Nephron progenitor cell (in vitro differentiated cells): ENCODE measurements around the gene CPED1.
"Not testable (repeated sequence)": the region's sequence is repeated elsewhere in the genome, so short reads cannot be mapped to it uniquely, and the experiment has no call there.

Experiments
- DNase-seq: peaks from one replicate; pipeline ENCODE4 v3.0.0; 2021
- H3K27ac Mint-ChIP-seq: 2 replicates; pipeline ENCODE4 v1.8.0; 2021; ENCODE audit warnings: mild to moderate bottlenecking, moderate library complexity, mixed read lengths
- H3K27me3 Mint-ChIP-seq: 2 replicates; pipeline ENCODE4 v1.8.0; 2021; ENCODE audit warnings: mild to moderate bottlenecking, low read depth, mixed read lengths; ENCODE audit not compliant: poor library complexity
- H3K36me3 Mint-ChIP-seq: 2 replicates; pipeline ENCODE4 v1.8.0; 2021; ENCODE audit warnings: low read depth, mixed read lengths
- H3K4me1 Mint-ChIP-seq: 2 replicates; pipeline ENCODE4 v1.8.0; 2021; ENCODE audit warnings: mixed read lengths
- H3K4me3 Mint-ChIP-seq: 2 replicates; pipeline ENCODE4 v1.8.0; 2021; ENCODE audit warnings: mild to moderate bottlenecking, moderate library complexity, mixed read lengths
- H3K9me3 Mint-ChIP-seq: 2 replicates; pipeline ENCODE4 v1.8.0; 2021; ENCODE audit warnings: mild to moderate bottlenecking, moderate library complexity, mixed read lengths
- CTCF ChIP-seq: fragments of 200-600 bp; sonication (generic); IDR thresholded peaks from 2 replicates; pipeline ENCODE4 v1.5.0; 2021; ENCODE audit warnings: antibody characterized with exemption

The CPED1 gene

GRCh38 chr7:121000081-121000983 lies 11.8 kb downstream of the CPED1 start:
- Mint-ChIP-seq H3K27ac (no peak overlapping the region), H3K36me3 (no peaks in the 10 kb centered on the region), H3K9me3 (no peaks in the 10 kb centered on the region), H3K4me3 (no peak overlapping the region), H3K27me3 (peaks cover 16% of the 10 kb centered on the region), H3K4me1 (peaks cover 17% of the 10 kb centered on the region)
- TF ChIP-seq CTCF = no peak
- no peak for DNase-seq

GRCh38 chr7:121001234-121001906 lies 12.9 kb downstream of the CPED1 start:
- H3K4me1 Mint-ChIP-seq = peaks cover 21% of the 10 kb centered on the region
- no peaks in the 10 kb centered on the region for H3K9me3 Mint-ChIP-seq
- H3K27ac Mint-ChIP-seq = no peak overlapping the region
- H3K36me3 Mint-ChIP-seq = no peaks in the 10 kb centered on the region
- TF ChIP-seq CTCF = no peak
- no peak for DNase-seq
- peaks cover 12% of the 10 kb centered on the region for H3K27me3 Mint-ChIP-seq
- H3K4me3 Mint-ChIP-seq = no peak overlapping the region

DNA sequence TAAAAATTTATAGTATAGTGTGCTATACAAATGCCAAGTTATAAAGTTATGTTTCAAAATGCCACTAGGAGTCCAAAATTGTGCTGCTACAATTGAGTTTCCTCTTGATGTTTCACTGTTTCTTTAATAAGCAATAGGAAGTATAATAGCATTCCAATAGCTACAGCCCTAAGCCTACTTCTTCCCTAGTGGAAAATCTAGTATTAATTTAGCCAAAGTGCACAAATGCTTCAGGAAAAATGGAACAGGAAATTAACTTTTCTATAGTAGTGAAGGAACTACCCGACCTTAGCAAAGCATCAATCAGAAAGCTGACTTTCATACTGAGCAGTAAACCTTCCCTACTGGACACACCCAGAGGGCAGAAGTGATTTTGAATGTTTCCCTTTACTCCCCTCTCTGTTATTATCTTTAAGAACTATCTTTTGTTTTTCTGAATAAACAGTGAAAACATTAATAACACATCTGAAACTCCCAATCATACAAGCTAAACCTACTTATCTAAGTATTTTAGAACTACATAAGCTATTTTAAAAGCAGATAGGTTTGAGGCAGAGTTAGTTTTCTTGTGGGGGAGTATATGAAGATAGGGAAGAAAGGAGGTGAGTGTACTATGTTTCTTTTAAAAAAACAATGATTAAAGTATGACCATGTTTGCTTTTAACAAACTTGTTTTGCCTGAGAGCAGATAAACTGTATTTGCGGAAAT lies 13.7 kb downstream of the CPED1 start:
- peaks cover 29% of the 10 kb centered on the region for H3K4me1 Mint-ChIP-seq

DNA sequence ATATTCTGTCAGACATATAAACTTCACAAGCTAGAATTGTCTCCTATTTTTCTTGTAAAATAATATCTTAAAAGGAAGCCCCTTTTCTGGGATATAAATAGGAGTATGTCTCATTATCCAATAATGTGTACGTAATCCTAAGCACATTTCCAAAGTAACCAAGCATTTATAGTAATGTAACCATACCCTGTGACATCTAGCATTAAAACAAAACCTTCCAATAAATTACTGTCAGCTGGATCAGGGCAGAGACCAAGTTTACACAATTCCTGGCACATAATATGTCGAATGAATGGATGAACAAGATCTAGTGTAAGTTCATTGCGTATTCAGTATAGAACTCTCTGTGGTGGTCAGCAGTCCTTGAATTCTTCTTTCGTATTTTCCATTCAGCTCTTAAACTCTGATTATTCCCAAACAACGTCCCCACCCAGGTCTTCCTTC lies 14.3 kb downstream of the CPED1 start:
- H3K4me1 Mint-ChIP-seq = peaks cover 35% of the 10 kb centered on the region
- H3K27me3 Mint-ChIP-seq = peaks cover 8% of the 10 kb centered on the region
- DNase-seq = no peak
- H3K36me3 Mint-ChIP-seq = no peaks in the 10 kb centered on the region
- H3K9me3 Mint-ChIP-seq = no peaks in the 10 kb centered on the region
- no peak overlapping the region for H3K27ac Mint-ChIP-seq
- no peak for TF ChIP-seq CTCF
- H3K4me3 Mint-ChIP-seq = no peak overlapping the region

More for the DNA sequence above, 13.7 kb downstream of the CPED1 start:
- H3K27ac Mint-ChIP-seq = no peak overlapping the region
- no peaks in the 10 kb centered on the region for H3K36me3 Mint-ChIP-seq
- H3K4me3 Mint-ChIP-seq = no peak overlapping the region
- H3K27me3 Mint-ChIP-seq = peaks cover 8% of the 10 kb centered on the region
- no peak for TF ChIP-seq CTCF
- no peaks in the 10 kb centered on the region for H3K9me3 Mint-ChIP-seq
- no peak for DNase-seq

DNA sequence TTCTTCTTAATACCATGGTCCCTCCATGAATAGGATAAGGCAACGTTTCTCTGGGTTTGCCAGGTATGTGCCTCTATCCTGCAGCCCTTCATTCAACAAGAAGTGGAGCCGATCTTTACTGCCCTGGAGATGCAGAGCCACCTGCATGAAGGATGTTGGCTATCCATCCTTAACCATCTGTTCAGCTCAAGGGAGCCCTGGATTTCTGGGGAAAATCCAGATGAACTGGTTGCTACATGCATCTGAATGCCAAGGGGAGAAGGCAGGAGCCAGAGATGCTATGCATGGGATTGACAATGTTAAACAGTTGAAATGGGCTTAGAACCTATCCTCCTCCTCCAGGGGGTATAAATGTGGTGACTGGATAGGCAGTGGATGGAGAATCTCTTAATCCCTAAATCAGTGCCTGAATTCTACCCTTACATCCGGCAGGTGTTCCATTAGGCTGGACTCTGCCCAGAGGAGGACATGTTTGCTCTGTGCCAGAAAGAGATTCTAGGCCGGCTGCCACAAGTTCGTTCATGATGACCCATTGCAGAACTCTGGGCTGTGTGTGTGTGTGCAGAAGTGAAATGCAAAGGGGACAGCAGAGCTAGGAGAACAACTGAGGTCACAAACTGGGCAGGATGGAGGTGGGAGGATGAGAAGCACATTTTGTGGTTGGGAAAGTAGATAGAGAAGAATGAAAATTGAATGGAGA lies 15.6 kb downstream of the CPED1 start:
- no peak for TF ChIP-seq CTCF
- peaks cover 34% of the 10 kb centered on the region for H3K4me1 Mint-ChIP-seq
- H3K27me3 Mint-ChIP-seq = peaks cover 5% of the 10 kb centered on the region
- no peaks in the 10 kb centered on the region for H3K36me3 Mint-ChIP-seq
- H3K27ac Mint-ChIP-seq = no peak overlapping the region
- DNase-seq = no peak
- no peak overlapping the region for H3K4me3 Mint-ChIP-seq
- H3K9me3 Mint-ChIP-seq = no peaks in the 10 kb centered on the region

DNA sequence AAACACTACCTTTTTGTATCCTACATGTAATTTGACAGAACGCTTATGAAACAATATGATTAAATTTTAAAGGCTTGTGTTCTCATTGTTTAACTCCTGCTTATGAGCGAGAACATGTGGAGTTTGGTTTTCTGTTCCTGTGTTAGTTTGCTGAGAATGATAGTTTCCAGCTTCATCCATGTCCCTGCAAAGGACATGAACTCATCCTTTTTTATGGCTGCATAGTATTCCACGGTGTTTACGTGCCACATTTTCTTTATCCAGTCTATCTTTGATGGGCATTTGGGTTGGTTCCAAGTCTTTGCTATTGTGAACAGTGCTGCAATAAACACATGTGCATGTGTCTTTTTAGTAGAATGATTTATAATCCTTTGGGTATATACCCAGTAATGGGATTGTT lies 16.5 kb downstream of the CPED1 start:
- not testable (repeated sequence) for H3K27ac Mint-ChIP-seq, H3K4me3 Mint-ChIP-seq, DNase-seq, H3K36me3 Mint-ChIP-seq, H3K27me3 Mint-ChIP-seq, H3K9me3 Mint-ChIP-seq
- peaks cover 31% of the 10 kb centered on the region for H3K4me1 Mint-ChIP-seq
